Islet precursor cell (in vitro differentiated cells): ENCODE results near the gene ALKBH3.

ENCODE experiments used
- DNase-seq: peaks from one replicate; pipeline ENCODE4 v3.0.0-alpha.2; 2018

Gene ALKBH3

GRCh38 chr11:43880640-43881159 lies at the start of gene ALKBH3:
ALKBH3 (plus strand) TSS chr11:43880831; CDS start chr11:43882653, 1,822 bp downstream.
- peak; percentile 95 for DNase-seq

- DNase-seq: peak; percentile 96
Measured at GRCh38 chr11:43830928-43831440, 49.6 kb upstream of the ALKBH3 start.

GRCh38 chr11:43832536-43832935 lies 48.1 kb upstream of the ALKBH3 start:
- no peak for DNase-seq

GRCh38 chr11:43833657-43834073 lies 47.0 kb upstream of the ALKBH3 start:
- no peak for DNase-seq

- DNase-seq: no peak
Measured at GRCh38 chr11:43834286-43834685, 46.3 kb upstream of the ALKBH3 start.

GRCh38 chr11:43835104-43835503 lies 45.5 kb upstream of the ALKBH3 start:
- DNase-seq: no peak

- no peak for DNase-seq
Measured at GRCh38 chr11:43837879-43838278, 42.8 kb upstream of the ALKBH3 start.

GRCh38 chr11:43842021-43842420 lies 38.6 kb upstream of the ALKBH3 start:
- no peak for DNase-seq

GRCh38 chr11:43845816-43846215 lies 34.8 kb upstream of the ALKBH3 start:
- DNase-seq: no peak

- peak; percentile 77 for DNase-seq
Measured at GRCh38 chr11:43852057-43852636, 28.5 kb upstream of the ALKBH3 start.

GRCh38 chr11:43853781-43854180 lies 26.9 kb upstream of the ALKBH3 start:
- no peak for DNase-seq

- no peak for DNase-seq
Measured at GRCh38 chr11:43856993-43857392, 23.6 kb upstream of the ALKBH3 start.

GRCh38 chr11:43861141-43861540 lies 19.5 kb upstream of the ALKBH3 start:
- DNase-seq: no peak

GRCh38 chr11:43866520-43866919 lies 14.1 kb upstream of the ALKBH3 start:
- no peak for DNase-seq

GRCh38 chr11:43866969-43867368 lies 13.7 kb upstream of the ALKBH3 start:
- DNase-seq: no peak

GRCh38 chr11:43868852-43869567 lies 11.6 kb upstream of the ALKBH3 start:
- DNase-seq: no peak

- no peak for DNase-seq
Measured at GRCh38 chr11:43871051-43871450, 9.6 kb upstream of the ALKBH3 start.

GRCh38 chr11:43872995-43873394 lies 7.6 kb upstream of the ALKBH3 start:
- no peak for DNase-seq

- no peak for DNase-seq
Measured at GRCh38 chr11:43874078-43874477, 6.6 kb upstream of the ALKBH3 start.

GRCh38 chr11:43874738-43875137 lies 5.9 kb upstream of the ALKBH3 start:
- DNase-seq: no peak

- no peak for DNase-seq
Measured at GRCh38 chr11:43879789-43880639, 617 bp upstream of the ALKBH3 start.

GRCh38 chr11:43892851-43893250 lies 12.2 kb downstream of the ALKBH3 start:
- DNase-seq: no peak

- DNase-seq: no peak
Measured at GRCh38 chr11:43894546-43894945, 13.9 kb downstream of the ALKBH3 start.
